GM21529 (cell line): ENCODE results near the gene BRD4.
"Not testable (repeated sequence)": the region's sequence is repeated elsewhere in the genome, so short reads cannot be mapped to it uniquely, and the experiment has no call there.

ENCODE experiments used
- ATAC-seq: cut with Tn5 transposase; IDR thresholded peaks from one replicate; pipeline ENCODE4 v1.9.1; 2021; ENCODE audit not compliant: unreplicated experiment

BRD4 gene

DNA sequence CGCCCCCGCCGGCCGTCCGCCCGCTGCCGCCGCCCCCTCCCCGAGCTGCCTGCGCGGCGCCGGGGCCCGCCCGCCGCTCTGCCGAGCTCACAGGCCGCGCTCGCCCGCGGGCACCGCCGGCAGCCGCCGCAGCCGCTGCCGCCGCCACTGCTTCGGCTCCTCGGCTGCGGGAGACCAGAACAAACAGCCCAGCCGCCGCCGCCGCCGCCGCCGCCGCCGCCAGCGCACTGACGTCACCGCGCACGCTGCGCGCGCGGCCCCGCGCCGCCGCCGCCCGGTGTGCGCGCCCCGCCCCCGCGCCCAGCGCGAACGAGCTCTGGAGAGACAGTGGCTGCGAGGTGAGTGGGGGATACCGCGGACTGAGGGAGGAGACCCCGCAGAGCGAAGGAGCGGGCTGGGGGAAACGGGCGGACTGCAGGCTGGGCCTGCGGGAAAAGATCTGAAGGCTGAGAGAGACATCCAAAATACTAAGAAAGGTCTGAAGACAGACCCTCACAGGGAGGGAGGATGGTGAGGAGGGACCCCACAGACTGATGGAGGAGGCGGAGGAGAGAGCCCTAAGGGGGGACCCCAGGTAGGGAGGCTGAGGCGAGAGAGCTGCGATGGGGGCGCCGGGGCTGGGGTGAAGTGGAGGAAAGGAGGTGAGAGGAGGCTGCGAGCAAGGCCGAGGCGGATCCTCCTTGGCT, at the start of gene BRD4:
Gene BRD4, minus strand, starts transcription at position 229 of the 686 bp plus-strand sequence. CDS start 59,440 bp downstream, outside the sequence.
- ATAC-seq = peak; percentile 40

DNA sequence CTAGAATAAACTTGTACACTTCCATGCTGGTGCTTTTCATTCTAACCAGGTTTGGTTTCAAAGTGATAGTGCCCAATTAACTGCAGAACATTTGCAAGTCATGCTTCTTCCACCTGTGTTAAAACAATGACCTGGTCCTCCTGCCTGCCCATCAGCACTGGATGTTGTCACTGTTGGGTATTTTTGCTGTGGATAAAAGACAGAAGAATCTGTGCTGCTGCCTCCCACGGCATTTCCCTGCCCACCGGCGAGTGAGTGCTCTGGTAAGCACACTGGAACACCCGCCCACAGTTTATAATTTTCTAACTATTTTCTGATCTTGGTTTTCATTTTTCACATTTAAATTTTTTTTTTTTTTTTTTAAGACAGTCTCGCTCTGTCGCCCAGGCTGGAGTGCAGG, 49.5 kb upstream of the BRD4 start:
- ATAC-seq = no peak

DNA sequence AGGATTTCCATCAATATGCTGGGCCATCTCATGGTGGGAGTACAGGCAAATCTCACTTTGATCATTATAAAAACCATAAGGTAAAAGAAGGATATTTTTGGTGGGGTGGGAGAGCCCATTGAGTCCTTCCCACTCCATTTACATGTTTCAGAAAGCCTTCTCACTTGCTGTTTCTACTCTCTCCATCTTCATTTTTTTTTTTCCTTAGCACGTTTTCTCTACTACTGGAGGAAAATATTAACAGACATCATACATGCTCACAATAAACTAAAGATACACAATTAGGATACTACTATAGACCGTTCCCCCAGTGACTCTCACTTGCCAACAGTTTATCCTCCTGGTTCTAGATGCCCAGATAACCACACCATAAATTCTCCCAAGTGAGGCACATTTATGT, 49.1 kb upstream of the BRD4 start:
- no peak for ATAC-seq

- ATAC-seq = peak; percentile 29
Measured at GRCh38 chr19:15379999-15380647, 47.8 kb upstream of the BRD4 start.

GRCh38 chr19:15379083-15379998, 47.0 kb upstream of the BRD4 start, which contains the start of gene AKAP8:
Gene AKAP8 (minus strand): TSS chr19:15379787. CDS start chr19:15379731, 56 bp downstream.
- ATAC-seq = peak; percentile 79

GRCh38 chr19:15378534-15379082, 46.3 kb upstream of the BRD4 start:
- no peak for ATAC-seq

- ATAC-seq = no peak
Measured at GRCh38 chr19:15374796-15375440, 42.6 kb upstream of the BRD4 start.

- ATAC-seq = no peak
Measured at GRCh38 chr19:15374105-15374651, 41.8 kb upstream of the BRD4 start.

DNA sequence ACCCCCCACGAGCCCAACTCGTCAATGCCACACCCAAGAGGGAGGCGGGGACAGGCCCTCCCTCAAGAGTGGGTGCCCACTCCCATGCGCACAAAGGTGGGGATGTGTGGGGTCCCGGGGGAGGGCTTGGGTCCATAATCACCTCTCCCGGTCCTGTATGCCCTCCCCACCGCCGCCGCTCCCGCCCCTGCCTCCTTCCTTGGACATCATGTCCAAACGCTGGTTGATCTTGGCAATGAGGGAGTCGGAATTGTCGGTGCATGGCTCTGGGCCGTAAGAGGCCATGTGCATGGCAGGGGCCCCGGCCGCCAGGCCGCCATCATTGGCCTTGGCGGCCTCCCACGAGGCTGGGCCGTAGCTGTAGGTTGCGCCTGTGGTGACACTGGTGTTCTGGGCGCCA, 41.3 kb upstream of the BRD4 start:
- no peak for ATAC-seq

GRCh38 chr19:15372891-15373301, 40.6 kb upstream of the BRD4 start:
- ATAC-seq = no peak

DNA sequence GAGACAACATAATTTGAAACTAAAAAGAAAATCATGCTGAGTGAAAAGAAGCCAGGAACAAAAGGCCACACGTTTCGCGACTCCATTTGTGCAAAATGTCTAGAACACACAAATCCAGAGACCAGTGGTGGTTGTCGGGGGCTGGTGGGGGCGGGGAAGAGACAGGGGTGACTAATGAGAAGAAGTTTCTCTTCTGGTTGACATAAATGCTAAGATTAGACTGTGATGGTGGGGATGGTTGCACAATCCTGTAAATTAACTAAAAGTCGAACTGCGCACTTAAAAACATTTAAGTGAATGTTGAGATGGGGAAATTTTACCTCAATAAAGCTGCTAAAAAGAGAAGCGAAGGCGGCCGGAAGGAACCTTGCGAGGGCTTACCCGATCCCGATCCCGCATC, 40.1 kb upstream of the BRD4 start:
- ATAC-seq = no peak

- no peak for ATAC-seq
Measured at GRCh38 chr19:15371786-15372380, 39.5 kb upstream of the BRD4 start.

DNA sequence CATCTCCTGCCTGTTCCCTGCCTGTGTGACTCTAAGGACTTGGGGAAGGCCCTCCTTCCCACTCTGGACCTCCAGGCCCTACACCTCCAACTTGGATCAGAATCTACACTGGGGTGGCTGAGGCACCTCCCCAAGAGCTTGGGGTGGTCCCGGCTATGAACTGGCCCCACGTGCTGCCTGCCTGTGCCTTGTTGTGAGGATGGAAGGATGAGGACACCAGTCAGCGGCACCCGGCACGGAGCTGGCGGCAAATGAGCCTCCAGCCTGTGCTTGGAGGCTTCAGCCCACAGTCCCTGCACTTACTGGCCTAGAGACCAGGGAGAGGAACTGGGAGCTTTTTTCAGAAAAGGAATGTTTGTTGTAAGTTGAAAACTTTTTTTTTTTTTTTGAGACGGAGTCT, 38.8 kb upstream of the BRD4 start:
- ATAC-seq = no peak

DNA sequence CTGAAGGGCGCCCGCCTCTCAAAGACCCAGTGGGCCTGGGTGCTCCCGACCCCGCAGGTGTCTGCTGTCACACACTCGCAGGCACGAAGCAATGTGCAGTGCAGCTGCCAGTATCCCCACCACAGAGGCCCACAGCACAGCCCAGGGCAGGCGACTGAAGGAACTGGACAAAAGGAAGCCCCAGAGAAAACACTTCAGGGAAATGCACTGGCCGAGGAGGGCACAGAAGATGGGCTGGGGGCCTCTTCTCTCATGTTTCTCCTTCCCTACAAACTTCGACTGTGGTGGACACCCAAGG, 37.2 kb upstream of the BRD4 start:
- ATAC-seq = no peak

DNA sequence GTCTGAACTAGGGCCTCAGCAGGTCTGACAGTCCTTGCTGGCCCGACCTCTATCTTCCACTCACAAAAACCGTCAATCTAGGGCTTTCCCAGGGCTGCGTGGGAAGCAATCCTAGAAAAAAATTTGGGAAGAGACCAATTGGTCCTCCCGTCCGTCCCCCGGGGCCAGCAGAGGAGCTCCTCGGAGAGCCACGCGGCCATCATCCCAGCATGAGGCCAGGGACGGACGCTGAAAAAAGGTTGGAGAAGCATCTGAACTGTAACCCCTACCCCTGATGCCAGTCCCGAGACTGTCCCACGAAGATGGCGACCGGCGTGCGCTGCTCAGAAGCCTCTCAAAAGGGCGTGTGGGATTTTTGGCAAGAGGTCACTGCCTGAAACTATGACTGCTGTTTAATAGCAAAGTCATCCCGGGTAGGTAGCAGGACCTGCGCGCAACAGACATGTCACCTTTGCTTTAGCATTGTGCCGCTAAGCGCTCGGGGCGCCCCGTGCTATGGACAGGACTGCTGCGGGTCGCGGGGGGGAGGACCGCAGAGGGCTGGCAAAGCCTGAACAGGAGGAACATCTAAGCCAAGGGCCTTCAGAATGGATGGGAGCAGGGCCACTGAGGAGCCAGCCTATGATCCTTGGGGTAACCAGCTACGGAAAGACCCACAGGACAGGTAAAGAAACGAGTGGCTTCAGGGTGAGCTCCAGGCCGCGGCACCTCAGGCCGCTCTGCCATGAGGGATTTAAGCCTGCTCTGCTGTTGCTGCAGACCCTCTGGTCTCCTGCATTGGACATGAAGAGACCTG, 36.7 kb upstream of the BRD4 start:
- ATAC-seq = no peak

- ATAC-seq = no peak
Measured at GRCh38 chr19:15368051-15368632, 35.8 kb upstream of the BRD4 start.

DNA sequence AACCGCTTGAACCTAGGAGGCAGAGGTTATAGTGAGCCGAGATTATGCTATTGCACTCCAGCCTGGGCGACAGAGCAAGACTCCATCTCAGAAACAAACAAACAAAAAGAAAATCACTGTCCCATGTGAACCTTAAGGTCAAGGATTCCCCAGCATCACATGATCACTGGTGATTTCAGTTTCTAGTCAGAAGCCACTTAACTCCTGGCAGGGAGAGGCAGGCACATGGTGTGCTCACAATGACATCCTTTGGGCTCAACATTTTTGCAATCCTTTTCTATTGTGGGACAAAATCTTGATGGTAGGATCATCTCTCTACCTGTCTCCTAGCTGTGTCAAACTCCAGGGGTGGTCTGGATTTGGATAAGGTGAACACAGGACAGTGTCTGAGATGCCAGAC, 35.1 kb upstream of the BRD4 start:
- ATAC-seq = no peak

DNA sequence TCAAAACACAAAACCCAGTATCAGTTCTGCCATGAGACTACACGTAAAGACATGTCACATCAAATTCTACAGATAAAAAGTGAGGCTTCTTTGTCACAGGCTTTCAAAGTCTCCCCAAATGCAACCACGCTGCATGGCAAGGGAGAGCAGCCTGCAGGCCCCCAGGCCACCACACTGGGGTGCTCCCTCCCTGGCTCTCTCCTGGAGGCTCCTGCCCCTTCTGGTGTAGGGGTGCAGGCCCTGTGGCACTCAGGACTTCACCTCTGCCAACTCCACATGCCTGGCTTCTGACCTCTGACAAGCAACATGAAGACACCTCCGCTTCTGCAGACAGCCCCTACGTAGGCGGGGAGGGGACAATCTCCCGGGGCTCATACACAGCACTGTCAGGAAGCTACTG, 32.9 kb upstream of the BRD4 start:
- no peak for ATAC-seq

- not testable (repeated sequence) for ATAC-seq
Measured at GRCh38 chr19:15363791-15364190, 31.5 kb upstream of the BRD4 start.
